Transverse colon (tissue), 4 donors: ENCODE results near the gene ZCCHC7. TPM values are rescaled to one million over a fixed set of nuclear protein-coding genes. Genes with fewer than 3 reads are reported as not detected.
"Not testable (repeated sequence)": the region's sequence is repeated elsewhere in the genome, so short reads cannot be mapped to it uniquely, and the experiment has no call there.

Experiments
- DNase-seq: peaks from one replicate; pipeline ENCODE4 v3.0.0-alpha.2; 2019
- H3K27ac ChIP-seq, 4 donors: fragments of 200-600 bp; sonication (generic); 2 replicates each; pipeline ENCODE4 v1.5.1; 2016 to 2018; ENCODE audit warnings: inconsistent platforms in 4 of 4
- H3K27me3 ChIP-seq: fragments of 200-600 bp; sonication (generic); 2 replicates; pipeline ENCODE4 v1.5.1; 2017; ENCODE audit warnings: inconsistent platforms
- H3K36me3 ChIP-seq, 4 donors: fragments of 200-600 bp; sonication (generic); 2 replicates each; pipeline ENCODE4 v1.5.1; 2017 to 2019; ENCODE audit warnings: inconsistent platforms in 4 of 4
- H3K4me1 ChIP-seq, 4 donors: fragments of 200-600 bp; sonication (generic); 2 replicates each; pipeline ENCODE4 v1.5.1; 2017 to 2020; ENCODE audit warnings: inconsistent platforms in 4 of 4
- H3K4me3 ChIP-seq, 4 donors: fragments of 200-600 bp; sonication (generic); 1 replicate in 1 of 4; 2 replicates in 3 of 4; pipeline versions ENCODE4 v1.5.1 to v1.6.1; 2017 to 2019; ENCODE audit warnings: inconsistent platforms in 4 of 4
- H3K9me3 ChIP-seq, 2 donors: fragments of 200-600 bp; sonication (generic); 2 replicates each; pipeline ENCODE4 v1.5.1; 2017 to 2019; ENCODE audit warnings: inconsistent platforms in 2 of 2
- EP300 ChIP-seq: sonication (generic); formaldehyde crosslinking; IDR thresholded peaks from one replicate; pipeline ENCODE4 v1.6.1; 2017; ENCODE audit warnings: antibody characterized with exemption, low read depth
- POLR2A ChIP-seq: fragments of 450-650 bp; IDR thresholded peaks from one replicate; pipeline ENCODE4 v1.6.1; 2016; ENCODE audit warnings: antibody characterized with exemption, mild to moderate bottlenecking, moderate library complexity
- POLR2AphosphoS5 ChIP-seq, 3 donors: sonication (generic); formaldehyde crosslinking; IDR thresholded peaks; one replicate each; pipeline ENCODE4 v1.6.1; 2016; ENCODE audit warnings: antibody characterized with exemption in 3 of 3
- WGBS, 2 donors: methylation state at CpG; one replicate each; pipeline ENCODE4 v1.1.5; 2018; ENCODE audit warnings: low coverage in 1 of 2; 5-methylcytosine and 5-hydroxymethylcytosine counted together
- in situ Hi-C, 4 donors: fragments of 200-750 bp; cut with MboI; loops; one replicate each; pipeline versions ENCODE4 v1.15.0 to v1.15.1; 2017; ENCODE audit warnings: low sequenced_read_pairs in 3 of 4, low pct_ligation_motif_present in 1 of 4, low pct_unique_long_range_greater_than_20kb in 1 of 4
- intact Hi-C: fragments of 100-400 bp; cut with DNase I; formaldehyde crosslinking; loops from one replicate; pipeline ENCODE4 v1.15.1; 2023; ENCODE audit warnings: low total_unique reads
- total RNA-seq, 4 donors: library from RNA; depleted of rRNA; stranded (reverse); fragments of >200 nt; gene quantifications; one replicate each; pipeline ENCODE4 v1.1.0, GENCODE V29; 2016
- TF ChIP-seq, protein P1 (sequence below), 5 experiments: fragments of 200-600 bp in 3 of 5; fragments of 450-650 bp in 2 of 5; sonication (generic) in 3 of 5; IDR thresholded peaks; 1 replicate in 2 of 5; 2 replicates in 3 of 5; pipeline ENCODE4 v1.5.1; 2016 to 2017; ENCODE audit warnings: antibody characterized with exemption in 5 of 5, inconsistent platforms in 3 of 5, mild to moderate bottlenecking in 2 of 5, moderate library complexity in 1 of 5

The ZCCHC7 gene
- total RNA-seq, 4 donors from 2014 or later, result 13.2 to 43.0 (median 16.5) TPM

DNA sequence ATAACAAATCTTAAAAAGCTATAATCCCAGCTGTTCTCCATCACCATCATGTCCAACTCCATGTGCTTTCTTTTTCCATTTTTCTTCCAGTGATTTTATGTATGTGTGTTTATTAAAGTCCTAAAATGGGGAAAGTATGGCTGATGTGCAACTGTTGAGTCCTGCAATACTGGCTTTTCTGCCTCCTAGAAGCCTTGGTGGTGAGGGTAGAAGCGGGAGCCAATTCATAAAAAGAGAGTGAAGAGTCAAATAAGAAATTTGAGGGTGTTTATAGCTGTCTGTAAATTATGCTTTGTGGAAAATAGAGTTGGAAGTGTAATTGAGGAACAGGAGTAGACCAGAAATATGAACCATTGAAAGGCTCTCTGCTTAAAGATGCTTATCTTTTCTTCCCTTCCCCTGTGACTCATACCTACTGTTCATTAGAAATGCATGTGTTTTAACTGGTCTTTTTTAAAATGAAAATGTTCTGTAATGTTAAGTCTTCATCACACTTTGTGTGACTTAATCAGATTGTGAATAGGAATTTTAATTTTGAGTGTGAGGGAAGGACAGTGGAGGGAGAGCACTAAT is 80.1 kb downstream of the ZCCHC7 start:
- DNase-seq, result no peak
- H3K4me3 ChIP-seq, result no peak overlapping the region
- intact Hi-C loops (no loop called here), in situ Hi-C loops (no loop called here)
- H3K4me1 ChIP-seq, result peaks cover 0 to 10% (median 6%) of the 10 kb centered on the region in 4 donors
- WGBS, 2 donors, result 75 to 81% methylated on average over 1 of the region's 1 CpG
- no peak for TF ChIP-seq EP300
- TF ChIP-seq, protein P1, sequence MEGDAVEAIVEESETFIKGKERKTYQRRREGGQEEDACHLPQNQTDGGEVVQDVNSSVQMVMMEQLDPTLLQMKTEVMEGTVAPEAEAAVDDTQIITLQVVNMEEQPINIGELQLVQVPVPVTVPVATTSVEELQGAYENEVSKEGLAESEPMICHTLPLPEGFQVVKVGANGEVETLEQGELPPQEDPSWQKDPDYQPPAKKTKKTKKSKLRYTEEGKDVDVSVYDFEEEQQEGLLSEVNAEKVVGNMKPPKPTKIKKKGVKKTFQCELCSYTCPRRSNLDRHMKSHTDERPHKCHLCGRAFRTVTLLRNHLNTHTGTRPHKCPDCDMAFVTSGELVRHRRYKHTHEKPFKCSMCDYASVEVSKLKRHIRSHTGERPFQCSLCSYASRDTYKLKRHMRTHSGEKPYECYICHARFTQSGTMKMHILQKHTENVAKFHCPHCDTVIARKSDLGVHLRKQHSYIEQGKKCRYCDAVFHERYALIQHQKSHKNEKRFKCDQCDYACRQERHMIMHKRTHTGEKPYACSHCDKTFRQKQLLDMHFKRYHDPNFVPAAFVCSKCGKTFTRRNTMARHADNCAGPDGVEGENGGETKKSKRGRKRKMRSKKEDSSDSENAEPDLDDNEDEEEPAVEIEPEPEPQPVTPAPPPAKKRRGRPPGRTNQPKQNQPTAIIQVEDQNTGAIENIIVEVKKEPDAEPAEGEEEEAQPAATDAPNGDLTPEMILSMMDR (IDR thresholded peaks at IDR 0.05), result no peak
- no peak for TF ChIP-seq POLR2A
- no peaks in the 10 kb centered on the region for H3K36me3 ChIP-seq
- H3K27ac ChIP-seq, result no peak overlapping the region
- H3K9me3 ChIP-seq, result no peaks in the 10 kb centered on the region
- no peaks in the 10 kb centered on the region for H3K27me3 ChIP-seq

DNA sequence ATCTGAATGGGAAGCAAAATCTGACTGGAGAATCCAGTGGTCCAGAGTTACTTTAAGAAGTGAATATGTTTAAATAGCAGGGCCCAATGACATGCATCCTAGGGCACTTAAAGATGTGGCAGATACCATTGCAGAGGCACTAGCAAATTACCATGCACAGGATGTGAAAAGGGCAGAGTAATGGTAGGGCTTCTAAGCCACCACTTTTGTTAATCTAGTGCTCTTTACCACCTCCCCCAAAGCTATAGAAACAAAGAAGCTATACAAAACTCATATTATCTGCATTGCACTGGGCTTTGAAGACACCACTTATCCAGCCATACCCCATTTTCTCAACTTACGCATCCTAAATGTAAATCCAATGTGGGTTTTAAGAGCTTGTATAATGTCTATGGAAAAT is 81.2 kb downstream of the ZCCHC7 start:
- Histone ChIP-seq H3K4me3 (no peak overlapping the region), H3K27me3 (no peaks in the 10 kb centered on the region), H3K4me1 (peaks cover 0 to 10% (median 6%) of the 10 kb centered on the region in 4 donors), H3K9me3 (no peaks in the 10 kb centered on the region), H3K27ac (no peak overlapping the region), H3K36me3 (no peaks in the 10 kb centered on the region)
- DNase-seq, result no peak
- TF ChIP-seq EP300 (no peak), POLR2AphosphoS5 (IDR thresholded peaks at IDR 0.05) (no peak), POLR2A (no peak)
- TF ChIP-seq, protein P1 (IDR thresholded peaks at IDR 0.05), result no peak
- WGBS, 2 donors, result 97 to 100% methylated on average over 1 of the region's 1 CpG
- in situ Hi-C loops, result no loop called here
- intact Hi-C loops, result no loop called here

DNA sequence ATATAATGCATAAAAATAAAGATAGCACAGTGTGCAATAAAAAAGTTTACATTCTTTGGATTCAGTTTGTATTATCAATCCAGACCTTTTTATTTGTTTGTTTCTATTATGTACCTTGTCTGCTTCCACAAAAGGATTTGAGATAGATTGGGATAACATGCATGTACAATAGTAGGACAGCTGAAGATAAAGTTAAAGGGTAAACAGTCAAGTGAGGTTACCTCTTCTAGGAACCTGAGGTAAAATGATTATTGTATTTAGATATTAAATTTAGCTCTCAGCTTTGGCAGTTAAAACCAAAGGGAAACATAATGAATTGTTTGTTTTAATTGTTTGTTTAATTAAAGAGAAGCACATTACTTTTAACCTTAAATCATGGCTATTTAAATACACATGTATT is 81.7 kb downstream of the ZCCHC7 start:
- intact Hi-C loops (no loop called here), in situ Hi-C loops (no loop called here)
- Histone ChIP-seq H3K36me3 (no peaks in the 10 kb centered on the region), H3K4me3 (no peak overlapping the region), H3K27me3 (no peaks in the 10 kb centered on the region), H3K27ac (no peak overlapping the region), H3K4me1 (peaks cover 0 to 7% (median 4%) of the 10 kb centered on the region in 4 donors), H3K9me3 (no peaks in the 10 kb centered on the region)
- DNase-seq, result no peak
- TF ChIP-seq, protein P1 (IDR thresholded peaks at IDR 0.05), result no peak
- no peak for TF ChIP-seq POLR2A
- no peak for TF ChIP-seq EP300
- no peak for TF ChIP-seq POLR2AphosphoS5 (IDR thresholded peaks at IDR 0.05)

DNA sequence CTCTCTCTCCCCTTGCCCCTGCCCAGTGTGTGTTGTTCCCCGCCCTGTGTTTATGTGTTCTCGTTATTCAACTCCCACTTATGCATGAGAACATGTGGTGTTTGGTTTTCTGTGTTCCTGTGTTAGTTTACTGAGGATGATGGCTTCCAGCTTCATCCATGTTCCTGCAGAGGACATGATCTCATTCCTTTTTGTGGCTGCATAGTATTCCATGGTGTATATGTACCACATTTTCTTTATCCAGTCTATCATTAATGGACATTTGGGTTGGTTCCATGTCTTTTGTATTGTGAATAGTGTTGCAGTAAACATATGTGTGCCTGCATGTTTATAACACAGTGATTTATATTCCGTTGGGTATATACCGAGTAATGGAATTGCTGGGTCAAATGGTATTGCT is 83.1 kb downstream of the ZCCHC7 start:
- DNase-seq, intact Hi-C loops, H3K36me3 ChIP-seq, H3K9me3 ChIP-seq, H3K27me3 ChIP-seq, H3K27ac ChIP-seq, H3K4me1 ChIP-seq, in situ Hi-C loops, H3K4me3 ChIP-seq: not testable (repeated sequence)
- 98 to 100% methylated on average over 2 to 4 of the region's 4 CpGs for WGBS, 2 donors

DNA sequence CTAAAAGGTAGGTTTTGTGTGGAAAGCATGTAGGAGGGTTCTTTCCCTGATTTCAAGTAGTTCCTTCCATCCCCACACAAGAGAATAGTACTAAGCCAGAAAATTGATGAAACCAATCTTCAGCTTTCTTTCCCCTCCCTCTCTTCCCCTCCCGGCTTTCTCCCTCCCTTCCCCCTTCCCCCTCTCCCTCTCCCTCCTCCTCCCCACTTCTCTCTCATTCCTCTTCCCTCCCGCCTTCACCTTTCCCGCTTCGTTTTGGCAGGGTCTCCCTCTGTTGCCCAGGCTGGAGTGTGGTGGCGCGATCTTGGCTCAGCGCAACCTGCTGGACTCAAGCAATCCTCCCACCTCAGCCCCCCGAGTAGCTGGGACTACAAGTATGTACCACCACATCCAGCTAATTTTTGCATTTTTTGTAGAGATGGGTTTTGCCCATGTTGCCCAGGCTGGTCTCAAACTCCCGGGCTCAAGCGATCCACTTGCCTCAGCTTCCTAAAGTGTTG is 85.8 kb downstream of the ZCCHC7 start:
- H3K9me3 ChIP-seq, result no peaks in the 10 kb centered on the region
- in situ Hi-C loops, result no loop called here
- no peak overlapping the region for H3K4me3 ChIP-seq
- TF ChIP-seq EP300 (no peak), POLR2A (no peak), POLR2AphosphoS5 (IDR thresholded peaks at IDR 0.05) (no peak)
- TF ChIP-seq, protein P1 (IDR thresholded peaks at IDR 0.05), result no peak
- H3K27me3 ChIP-seq, result no peaks in the 10 kb centered on the region
- H3K4me1 ChIP-seq, result peaks cover 0 to 5% (median 0%) of the 10 kb centered on the region in 4 donors
- H3K36me3 ChIP-seq, result peaks cover 0 to 7% (median 0%) of the 10 kb centered on the region in 4 donors
- DNase-seq, result no peak
- intact Hi-C loops, result no loop called here
- 97 to 100% methylated on average over 6 to 10 of the region's 10 CpGs for WGBS, 2 donors
- H3K27ac ChIP-seq, result no peak overlapping the region
